22Rv1 (cell line): ENCODE data around the gene ACOX2.

ENCODE experiments used
- CTCF ChIP-seq: fragments of 450-650 bp; IDR thresholded peaks from 2 replicates; pipeline ENCODE4 v1.5.1; 2017; ENCODE audit warnings: mild to moderate bottlenecking
- ZFX ChIP-seq: fragments of 450-650 bp; IDR thresholded peaks from 2 replicates; pipeline ENCODE4 v1.6.1; 2017; ENCODE audit warnings: antibody characterized with exemption, borderline replicate concordance

GRCh38 chr3:58495101-58495500, 41.9 kb downstream of the ACOX2 start:
- TF ChIP-seq CTCF (no peak), ZFX (no peak)
